GM12878 (cell line): Measurements from ENCODE around the gene PES1. TPM values are rescaled to one million over a fixed set of nuclear protein-coding genes. Genes with fewer than 3 reads are reported as not detected.

Experiments
- ATAC-seq: fragments of 200-7000 bp; cut with Tn5 transposase; 3 replicates; pipeline ENCODE4 v1.9.1; 2020; ENCODE audit warnings: mild to moderate bottlenecking, moderate library complexity
- BruUV-seq: library from RNA; stranded (reverse); fragments of 400-500 nt; replicated peaks from 2 replicates; lab custom pipeline; 2021; lab: Mats Ljungman, UMichigan
- CTCF ChIA-PET: fragments of 300-600 bp; sonication (Branson Sonifier 250); formaldehyde crosslinking; extraction: SDS; loops from one replicate; lab custom pipeline; 2021; ENCODE audit warnings: inconsistent platforms; lab: Yijun Ruan, JAX
- POLR2A ChIA-PET: fragments of 350-600 bp; formaldehyde crosslinking; extraction: SDS; loops from one replicate; lab custom pipeline; 2021; ENCODE audit warnings: inconsistent platforms; lab: Charles Lee
- RAD21 ChIA-PET: fragments of 300-600 bp; sonication (Branson Sonifier 250); formaldehyde crosslinking; loops from one replicate; lab custom pipeline; 2023; ENCODE audit warnings: antibody characterized with exemption; ENCODE audit not compliant: unreplicated experiment; lab: Charles Lee
- SMC1A ChIA-PET: fragments of 300-600 bp; sonication (Branson Sonifier 250); formaldehyde crosslinking; loops from one replicate; lab custom pipeline; 2023; ENCODE audit not compliant: unreplicated experiment, uncharacterized antibody; lab: Charles Lee
- DNase-seq: peaks from one replicate; pipeline ENCODE4 v3.0.0-alpha.2; 2011; ENCODE audit warnings: low read depth, low spot score
- FAIRE-seq: peaks from 3 replicates; lab custom pipeline; 2011; peaks lifted over from hg19 to GRCh38; lab: Jason Lieb, UNC
- H2AFZ ChIP-seq: 2 replicates; pipeline ENCODE4 v1.6.0; 2011; ENCODE audit warnings: low read depth, low read length, control low read depth; ENCODE audit not compliant: control insufficient read depth
- H3K27ac ChIP-seq: 2 replicates; pipeline ENCODE4 v1.5.1; 2011; ENCODE audit warnings: control low read depth; ENCODE audit not compliant: control insufficient read depth, insufficient read depth
- H3K27me3 ChIP-seq, 2 experiments: replicated peaks in 1 of 2; 2 replicates each; pipeline versions ENCODE4 v1.6.0 to v1.6.1; 2011; ENCODE audit warnings: low read length in 1 of 2; ENCODE audit not compliant: control insufficient read depth in 2 of 2, insufficient read depth in 2 of 2
- H3K36me3 ChIP-seq, 2 experiments: 2 replicates each; pipeline ENCODE4 v1.5.1; 2011; ENCODE audit warnings: low read length in 1 of 2; ENCODE audit not compliant: control insufficient read depth in 2 of 2, insufficient read depth in 2 of 2
- H3K4me1 ChIP-seq: 2 replicates; pipeline ENCODE4 v1.6.1; 2011; ENCODE audit warnings: mild to moderate bottlenecking, low read length, moderate library complexity, mixed read lengths; ENCODE audit not compliant: control insufficient read depth, insufficient read depth
- H3K4me2 ChIP-seq: 2 replicates; pipeline ENCODE4 v1.6.0; 2011; ENCODE audit warnings: control low read depth; ENCODE audit not compliant: control insufficient read depth, insufficient read depth
- H3K4me3 ChIP-seq: fragments of 200-600 bp; sonication (generic); 2 replicates; pipeline ENCODE4 v1.5.1; 2016
- H3K79me2 ChIP-seq: 2 replicates; pipeline ENCODE4 v1.6.0; 2011; ENCODE audit warnings: low read length; ENCODE audit not compliant: control insufficient read depth, insufficient read depth
- H3K9ac ChIP-seq: 2 replicates; pipeline ENCODE4 v1.8.0; 2011; ENCODE audit warnings: low read length, control low read depth, mixed read lengths; ENCODE audit not compliant: control insufficient read depth, insufficient read depth
- H3K9me3 ChIP-seq: replicated peaks from 3 replicates; pipeline ENCODE4 v1.5.1; 2011; ENCODE audit warnings: mild to moderate bottlenecking, low read length; ENCODE audit not compliant: control insufficient read depth, insufficient read depth
- H4K20me1 ChIP-seq: 2 replicates; pipeline ENCODE4 v1.6.0; 2011; ENCODE audit not compliant: control insufficient read depth, insufficient read depth
- CEBPZ ChIP-seq: fragments of 150-350 bp; IDR thresholded peaks from 2 replicates; pipeline ENCODE4 v1.6.1; 2016; ENCODE audit warnings: low read depth, low read length
- KAT2A ChIP-seq: conservative IDR thresholded peaks from 2 replicates; pipeline ENCODE4 v1.6.1; 2011; ENCODE audit warnings: low read depth, low read length; ENCODE audit not compliant: control insufficient read depth
- TAF1 ChIP-seq: IDR thresholded peaks from 2 replicates; pipeline ENCODE4 v1.6.1; 2011; ENCODE audit warnings: mild to moderate bottlenecking, low read depth, low read length, borderline replicate concordance
- WGBS: methylation state at CpG from one replicate; pipeline ENCODE4 v1.1.6; 2016; ENCODE audit warnings: low lambda C conversion rate; ENCODE audit not compliant: insufficient replicate concordance, insufficient coverage; ENCODE audit errors: missing lambda C conversion rate; 5-methylcytosine and 5-hydroxymethylcytosine counted together
- in situ Hi-C: fragments of 300-500 bp; cut with MboI; formaldehyde crosslinking; loops from 9 replicates; pipeline ENCODE4 v1.14.3; 2018; ENCODE audit warnings: mixed read lengths
- intact Hi-C: fragments of 100-400 bp; cut with micrococcal nuclease; formaldehyde crosslinking; loops from one replicate; pipeline ENCODE4 v1.14.2; 2022; ENCODE audit not compliant: unreplicated experiment
- polyA plus RNA-seq, 11 experiments: library from polyadenylated mRNA; depleted of rRNA in 4 of 11; unstranded in 6 of 11; stranded (reverse) in 5 of 11; fragments of >200 nt; fragmentation: Nextera tagmentation in 4 of 11; fragmentation: Illumina TruSeq in 1 of 11; extraction: Ambion mirVana in 4 of 11; extraction: Trizol in 1 of 11; gene quantifications; 1 replicate in 1 of 11; 2 replicates in 10 of 11; pipeline versions ENCODE4 v1.2.1 to v1.2.3, GENCODE V29; 2011 to 2016; ENCODE audit warnings: inconsistent platforms in 2 of 11, missing spikeins in 2 of 11, low read depth in 1 of 11
- total RNA-seq, 4 experiments: library from RNA; depleted of rRNA in 3 of 4; stranded (reverse); fragments of >200 nt in 3 of 4; fragmentation: Illumina TruSeq in 1 of 4; extraction: Trizol in 1 of 4; gene quantifications; 2 replicates each; pipeline versions ENCODE4 v1.2.1 to v1.2.3, GENCODE V29; 2013 to 2021
- TF ChIP-seq, protein P1 (sequence below): IDR thresholded peaks from 2 replicates; pipeline ENCODE4 v1.6.1; 2012; ENCODE audit warnings: low read depth, low read length, improper control_type of control experiment
- TF ChIP-seq, protein P2 (sequence below): fragments of 450-650 bp; IDR thresholded peaks from 2 replicates; pipeline ENCODE4 v1.6.1; 2017; ENCODE audit warnings: mild to moderate bottlenecking, low read depth, inconsistent platforms; ENCODE audit not compliant: poor library complexity, severe bottlenecking

PES1 gene
- total and polyA plus RNA-seq, 10 of the 15 experiments (the other 5 are each of a cell fraction or from before 2014, with no cell fraction given) = 6.9 to 139 (median 106) TPM

- SMC1A ChIA-PET = interaction anchor here (1.2 kb wide), 1 partner anchor 25 kb away, joined by 3 read pairs; no protein-coding TSS in a partner anchor
- no TSS peak for BruUV-seq
- no peaks in the 10 kb centered on the region for H3K4me1 ChIP-seq
- no peak overlapping the region for H3K4me3 ChIP-seq
- H4K20me1 ChIP-seq = no peaks in the 10 kb centered on the region
- CTCF ChIA-PET = no interaction called here
- POLR2A ChIA-PET = no interaction called here
- FAIRE-seq (no peak), ATAC-seq (no peak)
- in situ Hi-C loops = no loop called here
- no peak overlapping the region for H2AFZ ChIP-seq
- no peak overlapping the region for H3K4me2 ChIP-seq
- RAD21 ChIA-PET = no interaction called here
- H3K9me3 ChIP-seq = no peaks in the 10 kb centered on the region
- no peak overlapping the region for H3K9ac ChIP-seq
- 38% methylated on average over 4 of the region's 4 CpGs for WGBS
- H3K27ac ChIP-seq = no peak overlapping the region
- no peaks in the 10 kb centered on the region for H3K36me3 ChIP-seq
- TF ChIP-seq, protein P1, sequence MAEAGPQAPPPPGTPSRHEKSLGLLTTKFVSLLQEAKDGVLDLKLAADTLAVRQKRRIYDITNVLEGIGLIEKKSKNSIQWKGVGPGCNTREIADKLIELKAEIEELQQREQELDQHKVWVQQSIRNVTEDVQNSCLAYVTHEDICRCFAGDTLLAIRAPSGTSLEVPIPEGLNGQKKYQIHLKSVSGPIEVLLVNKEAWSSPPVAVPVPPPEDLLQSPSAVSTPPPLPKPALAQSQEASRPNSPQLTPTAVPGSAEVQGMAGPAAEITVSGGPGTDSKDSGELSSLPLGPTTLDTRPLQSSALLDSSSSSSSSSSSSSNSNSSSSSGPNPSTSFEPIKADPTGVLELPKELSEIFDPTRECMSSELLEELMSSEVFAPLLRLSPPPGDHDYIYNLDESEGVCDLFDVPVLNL = no peak
- TF ChIP-seq CEBPZ = no peak
- TF ChIP-seq TAF1 = no peak
- no peak for TF ChIP-seq KAT2A
- TF ChIP-seq, protein P2, sequence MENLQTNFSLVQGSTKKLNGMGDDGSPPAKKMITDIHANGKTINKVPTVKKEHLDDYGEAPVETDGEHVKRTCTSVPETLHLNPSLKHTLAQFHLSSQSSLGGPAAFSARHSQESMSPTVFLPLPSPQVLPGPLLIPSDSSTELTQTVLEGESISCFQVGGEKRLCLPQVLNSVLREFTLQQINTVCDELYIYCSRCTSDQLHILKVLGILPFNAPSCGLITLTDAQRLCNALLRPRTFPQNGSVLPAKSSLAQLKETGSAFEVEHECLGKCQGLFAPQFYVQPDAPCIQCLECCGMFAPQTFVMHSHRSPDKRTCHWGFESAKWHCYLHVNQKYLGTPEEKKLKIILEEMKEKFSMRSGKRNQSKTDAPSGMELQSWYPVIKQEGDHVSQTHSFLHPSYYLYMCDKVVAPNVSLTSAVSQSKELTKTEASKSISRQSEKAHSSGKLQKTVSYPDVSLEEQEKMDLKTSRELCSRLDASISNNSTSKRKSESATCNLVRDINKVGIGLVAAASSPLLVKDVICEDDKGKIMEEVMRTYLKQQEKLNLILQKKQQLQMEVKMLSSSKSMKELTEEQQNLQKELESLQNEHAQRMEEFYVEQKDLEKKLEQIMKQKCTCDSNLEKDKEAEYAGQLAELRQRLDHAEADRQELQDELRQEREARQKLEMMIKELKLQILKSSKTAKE = no peak
- TF ChIP-seq, all 136 proteins: peak for 0
- Histone ChIP-seq H3K27me3 (no peaks in the 10 kb centered on the region; a peak in 1 of 4 replicates), H3K79me2 (no peaks in the 10 kb centered on the region)
- intact Hi-C loops = no loop called here
- DNase-seq = no peak
Observed at GRCh38 chr22:30565341-30565740, 26.4 kb downstream of the PES1 start.
